GM19238 (cell line): ENCODE measurements around the gene KCNA2.

Experiments
- DNase-seq: peaks from one replicate; pipeline ENCODE4 v3.0.0; 2011; ENCODE audit warnings: low spot score; ENCODE audit not compliant: insufficient read length

Gene KCNA2

GRCh38 chr1:110570307-110570706 lies 35.9 kb downstream of the KCNA2 start:
- no peak for DNase-seq

DNA sequence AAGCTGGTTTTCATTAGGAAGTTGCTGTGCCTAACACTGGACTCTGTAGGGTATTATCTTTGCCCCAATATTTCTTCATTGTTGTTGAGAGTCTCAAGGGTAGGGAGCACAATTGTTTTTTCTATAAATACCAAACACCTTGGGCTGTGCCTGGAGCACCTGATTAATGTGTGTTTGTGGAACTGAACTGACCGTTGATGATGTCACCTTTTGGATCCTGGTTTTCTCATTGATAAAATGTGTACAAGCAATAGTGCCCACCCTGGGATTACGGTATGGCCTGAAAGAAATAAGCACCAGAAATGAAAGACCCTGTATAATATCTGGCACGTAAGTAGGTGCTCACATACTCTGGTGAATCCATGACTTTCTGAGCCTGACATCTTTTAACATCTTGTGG lies 39.3 kb downstream of the KCNA2 start:
- DNase-seq: no peak

GRCh38 chr1:110565565-110565964 lies 40.6 kb downstream of the KCNA2 start:
- DNase-seq: no peak

GRCh38 chr1:110563089-110563488 lies 43.1 kb downstream of the KCNA2 start:
- DNase-seq: no peak

DNA sequence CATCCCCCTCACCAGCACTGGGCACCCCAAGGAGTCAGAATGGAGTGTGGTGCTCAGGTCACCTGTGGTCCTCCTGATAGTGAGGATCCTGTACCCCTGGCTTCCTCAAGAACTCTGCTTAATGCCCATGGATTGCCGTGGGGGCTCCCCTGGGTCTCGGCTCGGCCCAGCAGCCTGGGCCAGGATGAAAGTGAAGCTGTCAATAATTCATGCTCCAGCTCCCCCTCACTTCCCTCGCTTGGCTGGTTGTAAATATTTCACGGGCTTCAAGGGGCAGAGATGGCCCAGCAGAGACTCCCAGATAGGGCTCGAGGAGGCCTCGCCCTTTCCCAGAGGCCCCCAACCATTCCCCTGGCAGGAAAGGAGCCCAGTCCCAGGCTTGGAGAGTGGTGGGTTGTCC lies 44.6 kb downstream of the KCNA2 start:
- no peak for DNase-seq

- DNase-seq: no peak
Measured at GRCh38 chr1:110559157-110559556, 47.0 kb downstream of the KCNA2 start.

GRCh38 chr1:110557481-110557880 lies 48.7 kb downstream of the KCNA2 start:
- no peak for DNase-seq

- DNase-seq: no peak
Measured at GRCh38 chr1:110556471-110556807, 49.7 kb downstream of the KCNA2 start.

DNA sequence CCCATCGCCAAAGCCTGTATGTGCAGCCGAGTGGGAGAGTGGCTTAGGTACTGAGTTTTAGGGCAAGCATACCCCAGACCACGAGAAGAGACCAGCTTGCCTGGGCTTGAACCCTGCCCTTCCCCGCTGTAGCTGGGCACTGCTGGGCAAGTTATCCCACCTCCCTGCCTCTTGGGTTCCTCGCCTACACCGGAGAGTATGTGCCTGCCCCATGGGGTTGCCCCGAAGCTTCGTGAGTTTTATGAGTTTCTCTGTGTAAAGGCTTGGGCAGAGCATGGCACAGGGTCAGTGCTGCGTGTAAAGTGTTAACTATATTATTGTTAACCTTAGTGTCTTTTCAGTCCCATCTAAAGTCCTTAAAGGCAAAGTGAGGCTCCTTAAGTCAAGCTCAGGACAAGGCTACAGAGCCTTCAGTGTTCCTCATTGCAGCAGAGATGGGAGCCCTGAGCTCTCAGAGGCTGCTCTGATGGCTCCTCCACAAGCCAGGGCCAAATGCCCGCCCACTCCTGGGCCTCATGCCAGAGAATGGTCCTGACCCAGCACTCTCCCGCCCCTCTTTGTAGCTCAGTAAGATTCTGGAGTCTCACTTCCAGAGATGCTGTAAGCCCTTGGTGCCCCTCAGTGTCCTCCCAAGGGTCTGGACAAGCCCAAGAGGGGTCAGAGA lies 50.2 kb downstream of the KCNA2 start:
- DNase-seq: no peak

GRCh38 chr1:110554871-110555801 lies 51.0 kb downstream of the KCNA2 start:
- peak; percentile 54 for DNase-seq

- no peak for DNase-seq
Measured at GRCh38 chr1:110551278-110551809, 54.8 kb downstream of the KCNA2 start.

- DNase-seq: no peak
Measured at GRCh38 chr1:110549831-110550230, 56.3 kb downstream of the KCNA2 start.

DNA sequence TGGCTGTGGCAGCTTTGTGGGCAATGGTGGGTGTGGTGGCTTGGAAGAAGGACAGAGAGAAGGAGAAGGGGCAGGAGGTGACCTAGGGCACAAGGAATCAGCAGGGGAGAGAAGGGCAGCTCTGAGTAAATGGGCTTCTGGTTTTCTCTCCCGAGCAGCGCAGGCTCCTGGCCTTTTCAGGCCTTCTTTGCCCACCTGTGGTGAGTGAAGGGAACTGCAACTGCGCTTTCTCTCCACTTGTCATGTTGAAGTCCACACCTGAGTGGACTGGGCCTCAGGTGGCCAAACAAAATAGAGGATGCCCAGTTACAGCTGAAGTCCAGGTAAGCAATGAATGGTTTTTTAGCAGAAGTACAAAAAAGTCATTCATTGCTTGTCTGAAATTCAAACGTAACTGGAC lies 57.8 kb downstream of the KCNA2 start:
- no peak for DNase-seq

DNA sequence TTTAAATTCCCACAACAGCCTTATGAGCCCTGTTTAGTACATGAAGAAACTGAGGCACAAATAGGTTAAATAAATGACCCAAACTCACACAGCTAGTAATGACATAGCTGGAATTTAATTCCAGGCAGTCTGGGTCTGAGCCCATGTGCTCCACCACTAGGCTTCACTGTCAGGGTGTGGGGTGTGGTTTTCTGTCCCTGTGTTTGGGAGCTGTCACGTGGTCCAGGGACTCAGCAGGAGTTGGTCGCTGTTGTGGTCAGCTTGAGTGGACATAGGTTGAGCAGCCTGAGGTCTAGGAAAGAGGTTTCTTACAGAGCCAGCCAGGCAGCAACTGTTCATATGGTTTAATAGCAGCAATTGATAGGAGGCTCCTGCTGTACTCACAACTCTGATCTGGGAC lies 59.1 kb downstream of the KCNA2 start:
- no peak for DNase-seq

- no peak for DNase-seq
Measured at GRCh38 chr1:110545492-110545891, 60.7 kb downstream of the KCNA2 start.

DNA sequence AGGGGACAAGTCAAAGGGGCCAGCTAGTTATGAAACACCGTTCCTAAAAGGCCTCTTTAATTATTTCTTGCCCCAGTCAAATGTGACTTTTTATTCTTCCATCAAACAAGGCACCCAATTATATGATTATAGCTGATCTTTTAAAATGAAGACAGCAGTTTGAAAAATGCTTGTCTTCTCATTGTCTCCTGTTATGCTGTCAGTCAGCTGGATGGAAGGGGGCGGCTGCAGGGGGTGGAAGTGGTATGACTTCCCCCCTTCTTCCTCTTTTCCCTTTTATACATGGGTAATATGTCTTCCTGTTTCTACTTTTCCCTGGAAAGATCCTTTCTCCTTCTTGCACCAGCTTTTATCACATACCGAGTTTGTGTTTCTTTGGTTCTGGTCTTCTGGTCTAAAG lies 61.4 kb downstream of the KCNA2 start:
- no peak for DNase-seq
